ENCODE measurements around the gene VENTX.

The VENTX gene

DNA sequence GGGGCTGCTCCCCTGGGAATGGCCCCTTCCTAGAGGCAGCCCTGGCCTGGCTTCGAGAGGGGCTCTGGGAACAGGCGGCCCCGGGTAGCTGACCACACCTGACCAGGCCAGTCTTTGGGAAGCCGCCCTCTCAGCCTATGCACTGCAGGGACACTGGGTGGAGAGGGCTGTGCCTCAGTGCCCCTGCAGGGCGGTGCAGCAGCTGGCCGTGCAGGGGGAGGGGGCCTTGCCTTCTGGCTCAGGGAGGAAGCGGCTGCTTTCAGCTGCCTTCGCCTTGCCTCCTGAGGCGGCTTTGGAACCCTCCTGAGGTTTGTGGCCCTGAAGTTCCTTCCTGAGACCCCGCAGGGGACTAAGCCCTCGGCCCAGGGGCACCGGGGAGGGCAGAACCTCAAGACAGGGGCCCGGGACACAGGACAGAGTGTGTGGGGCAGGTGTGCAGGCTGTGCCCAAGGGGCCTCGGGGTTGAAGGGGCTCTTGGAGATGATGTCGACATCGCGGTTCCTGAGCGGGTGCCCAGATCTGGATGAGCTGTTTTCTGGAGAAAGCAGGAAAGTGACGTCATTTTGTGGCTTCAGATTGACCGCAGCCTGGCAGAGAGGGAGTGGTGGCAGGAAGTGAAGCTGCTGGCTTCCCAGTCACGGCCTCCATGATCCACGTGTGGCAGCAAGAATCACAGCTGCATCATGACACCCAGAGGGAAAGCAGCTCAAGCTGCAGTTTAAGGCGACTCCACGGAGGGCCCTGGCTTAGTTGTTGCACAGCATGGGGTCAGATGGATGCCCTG lies 21.4 kb downstream of the VENTX start:
- TF ChIP-seq CSDC2 (CRISPR knock-in tag; IDR thresholded peaks at IDR 0.05) (peak; percentile 60; the same call in 1 of the 2 replicates), ZC3H10 (CRISPR knock-in tag; IDR thresholded peaks at IDR 0.05) (no peak), BACH2 (CRISPR knock-in tag; IDR thresholded peaks at IDR 0.05; ENCODE audit: borderline replicate concordance) (no peak), TCF4 (CRISPR knock-in tag; IDR thresholded peaks at IDR 0.05; ENCODE audit: borderline replicate concordance) (no peak), ZNF8 (CRISPR knock-in tag; IDR thresholded peaks at IDR 0.05) (no peak), TOX (CRISPR knock-in tag; IDR thresholded peaks at IDR 0.05; ENCODE audit: borderline replicate concordance) (0 out of 2 replicates have a peak, but pooled peaks have one; percentile 31)
- ATAC-seq, result peak; percentile 71

DNA sequence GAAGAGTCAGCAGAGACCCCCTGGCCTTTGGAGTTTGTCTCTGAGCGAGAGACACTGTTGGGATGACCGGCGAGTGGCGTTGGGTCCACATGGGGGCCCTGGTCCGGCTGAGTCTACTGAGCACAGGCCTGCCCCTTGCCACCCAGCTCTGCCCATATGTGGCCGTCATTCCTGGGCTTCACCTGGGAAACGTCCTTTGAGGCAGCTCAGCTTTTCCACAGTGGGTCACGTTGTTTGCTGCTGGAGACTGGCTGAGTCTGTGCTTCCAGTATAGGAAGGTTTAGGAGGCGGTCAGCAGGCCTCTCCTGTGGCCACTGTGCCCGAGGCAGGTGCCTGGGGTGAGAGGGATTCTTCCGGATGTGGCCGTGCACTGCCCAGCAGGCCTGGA lies 21.9 kb downstream of the VENTX start:
- TF ChIP-seq GLIS3 (CRISPR knock-in tag; IDR thresholded peaks at IDR 0.05) (no peak), OSR1 (CRISPR knock-in tag; IDR thresholded peaks at IDR 0.05) (no peak), RARB (CRISPR knock-in tag; IDR thresholded peaks at IDR 0.05) (no peak), ZFP3 (CRISPR knock-in tag; IDR thresholded peaks at IDR 0.05) (no peak), CSDC2 (CRISPR knock-in tag; IDR thresholded peaks at IDR 0.05) (no peak), SNAI2 (CRISPR knock-in tag; IDR thresholded peaks at IDR 0.05) (no peak), ZNF565 (CRISPR knock-in tag; conservative IDR thresholded peaks at IDR 0.05; ENCODE audit: low read depth) (no peak), TOX (CRISPR knock-in tag; IDR thresholded peaks at IDR 0.05; ENCODE audit: borderline replicate concordance) (no peak), ISL1 (CRISPR knock-in tag; IDR thresholded peaks at IDR 0.05) (no peak)
- TF ChIP-seq, protein P1, sequence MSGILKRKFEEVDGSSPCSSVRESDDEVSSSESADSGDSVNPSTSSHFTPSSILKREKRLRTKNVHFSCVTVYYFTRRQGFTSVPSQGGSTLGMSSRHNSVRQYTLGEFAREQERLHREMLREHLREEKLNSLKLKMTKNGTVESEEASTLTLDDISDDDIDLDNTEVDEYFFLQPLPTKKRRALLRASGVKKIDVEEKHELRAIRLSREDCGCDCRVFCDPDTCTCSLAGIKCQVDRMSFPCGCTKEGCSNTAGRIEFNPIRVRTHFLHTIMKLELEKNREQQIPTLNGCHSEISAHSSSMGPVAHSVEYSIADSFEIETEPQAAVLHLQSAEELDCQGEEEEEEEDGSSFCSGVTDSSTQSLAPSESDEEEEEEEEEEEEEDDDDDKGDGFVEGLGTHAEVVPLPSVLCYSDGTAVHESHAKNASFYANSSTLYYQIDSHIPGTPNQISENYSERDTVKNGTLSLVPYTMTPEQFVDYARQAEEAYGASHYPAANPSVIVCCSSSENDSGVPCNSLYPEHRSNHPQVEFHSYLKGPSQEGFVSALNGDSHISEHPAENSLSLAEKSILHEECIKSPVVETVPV (CRISPR knock-in tag; IDR thresholded peaks at IDR 0.05), result no peak
- ATAC-seq, result peak; percentile 3

DNA sequence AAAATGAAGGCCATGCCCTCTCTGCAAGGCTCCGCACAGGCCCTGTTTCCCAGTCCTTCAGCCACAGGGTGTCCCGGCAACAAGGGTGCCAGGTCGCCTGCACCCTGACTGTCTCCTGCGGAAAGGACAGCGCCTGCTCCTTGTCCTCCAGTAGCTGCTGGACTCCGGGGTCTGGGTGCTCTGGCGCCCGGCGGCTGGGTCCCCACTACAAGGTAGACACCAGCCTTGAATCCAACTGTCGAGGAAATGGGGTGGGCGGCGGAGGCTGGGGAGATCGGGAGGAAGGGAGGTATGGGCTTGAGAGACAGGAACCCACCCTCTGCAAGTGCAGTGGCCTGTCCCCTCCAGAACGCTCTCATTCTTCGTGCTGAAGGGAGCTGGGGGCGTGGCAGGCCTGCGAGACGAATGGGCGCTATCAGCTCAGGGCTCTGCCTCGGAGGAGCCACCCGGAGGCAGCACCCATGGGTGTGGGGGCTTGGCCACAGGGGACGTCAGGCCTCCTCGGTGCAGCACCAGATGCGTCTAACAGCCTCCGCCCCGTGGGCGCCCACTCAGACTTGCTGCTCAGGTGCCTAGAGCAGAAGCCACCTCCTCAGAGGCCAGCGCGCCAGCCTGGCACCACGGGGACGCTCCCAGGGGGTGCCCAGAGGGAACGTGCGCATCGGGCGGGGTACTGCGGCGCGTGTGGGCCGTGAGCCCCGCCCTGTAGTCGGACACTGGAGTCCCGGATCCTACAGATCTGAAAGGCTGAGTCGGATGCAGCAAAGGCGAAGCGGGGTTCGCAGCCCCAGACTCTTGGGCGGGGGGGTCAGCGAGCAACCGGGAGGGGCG lies 23.5 kb downstream of the VENTX start:
- TF ChIP-seq GLIS3 (CRISPR knock-in tag; IDR thresholded peaks at IDR 0.05) (no peak), SNAI2 (CRISPR knock-in tag; IDR thresholded peaks at IDR 0.05) (no peak), ZC3H10 (CRISPR knock-in tag; IDR thresholded peaks at IDR 0.05) (no peak), OSR1 (CRISPR knock-in tag; IDR thresholded peaks at IDR 0.05) (no peak), BACH2 (CRISPR knock-in tag; IDR thresholded peaks at IDR 0.05; ENCODE audit: borderline replicate concordance) (no peak), ESRRG (CRISPR knock-in tag; IDR thresholded peaks at IDR 0.05) (no peak), ISL1 (CRISPR knock-in tag; IDR thresholded peaks at IDR 0.05) (no peak), ZFP3 (CRISPR knock-in tag; IDR thresholded peaks at IDR 0.05) (no peak), ZFP30 (CRISPR knock-in tag; IDR thresholded peaks at IDR 0.05) (no peak), POU6F1 (CRISPR knock-in tag; IDR thresholded peaks at IDR 0.05; ENCODE audit: borderline replicate concordance, low read depth) (no peak), RARB (CRISPR knock-in tag; IDR thresholded peaks at IDR 0.05) (no peak), PPARA (CRISPR knock-in tag; IDR thresholded peaks at IDR 0.05; ENCODE audit: borderline replicate concordance) (no peak), TCF4 (CRISPR knock-in tag; IDR thresholded peaks at IDR 0.05; ENCODE audit: borderline replicate concordance) (no peak), ARNTL (CRISPR knock-in tag; IDR thresholded peaks at IDR 0.05; ENCODE audit: borderline replicate concordance, low read depth) (no peak), ZNF565 (CRISPR knock-in tag; conservative IDR thresholded peaks at IDR 0.05; ENCODE audit: low read depth) (no peak), CSDC2 (CRISPR knock-in tag; IDR thresholded peaks at IDR 0.05) (no peak), ZNF8 (CRISPR knock-in tag; IDR thresholded peaks at IDR 0.05) (no peak)
- TF ChIP-seq, protein P2, sequence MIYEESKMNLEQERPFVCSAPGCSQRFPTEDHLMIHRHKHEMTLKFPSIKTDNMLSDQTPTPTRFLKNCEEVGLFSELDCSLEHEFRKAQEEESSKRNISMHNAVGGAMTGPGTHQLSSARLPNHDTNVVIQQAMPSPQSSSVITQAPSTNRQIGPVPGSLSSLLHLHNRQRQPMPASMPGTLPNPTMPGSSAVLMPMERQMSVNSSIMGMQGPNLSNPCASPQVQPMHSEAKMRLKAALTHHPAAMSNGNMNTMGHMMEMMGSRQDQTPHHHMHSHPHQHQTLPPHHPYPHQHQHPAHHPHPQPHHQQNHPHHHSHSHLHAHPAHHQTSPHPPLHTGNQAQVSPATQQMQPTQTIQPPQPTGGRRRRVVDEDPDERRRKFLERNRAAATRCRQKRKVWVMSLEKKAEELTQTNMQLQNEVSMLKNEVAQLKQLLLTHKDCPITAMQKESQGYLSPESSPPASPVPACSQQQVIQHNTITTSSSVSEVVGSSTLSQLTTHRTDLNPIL (CRISPR knock-in tag; IDR thresholded peaks at IDR 0.05; ENCODE audit: low read depth), result no peak
- TF ChIP-seq, protein P3, sequence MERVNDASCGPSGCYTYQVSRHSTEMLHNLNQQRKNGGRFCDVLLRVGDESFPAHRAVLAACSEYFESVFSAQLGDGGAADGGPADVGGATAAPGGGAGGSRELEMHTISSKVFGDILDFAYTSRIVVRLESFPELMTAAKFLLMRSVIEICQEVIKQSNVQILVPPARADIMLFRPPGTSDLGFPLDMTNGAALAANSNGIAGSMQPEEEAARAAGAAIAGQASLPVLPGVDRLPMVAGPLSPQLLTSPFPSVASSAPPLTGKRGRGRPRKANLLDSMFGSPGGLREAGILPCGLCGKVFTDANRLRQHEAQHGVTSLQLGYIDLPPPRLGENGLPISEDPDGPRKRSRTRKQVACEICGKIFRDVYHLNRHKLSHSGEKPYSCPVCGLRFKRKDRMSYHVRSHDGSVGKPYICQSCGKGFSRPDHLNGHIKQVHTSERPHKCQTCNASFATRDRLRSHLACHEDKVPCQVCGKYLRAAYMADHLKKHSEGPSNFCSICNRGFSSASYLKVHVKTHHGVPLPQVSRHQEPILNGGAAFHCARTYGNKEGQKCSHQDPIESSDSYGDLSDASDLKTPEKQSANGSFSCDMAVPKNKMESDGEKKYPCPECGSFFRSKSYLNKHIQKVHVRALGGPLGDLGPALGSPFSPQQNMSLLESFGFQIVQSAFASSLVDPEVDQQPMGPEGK (CRISPR knock-in tag; IDR thresholded peaks at IDR 0.05; ENCODE audit: borderline replicate concordance), result no peak
- ATAC-seq, result peak; percentile 35

Data from SK-N-SH treated with all-trans-retinoic acid at 6 μM for 48 hours (cell line).